ENCODE measurements around the gene SMTN.

Gene SMTN

DNA sequence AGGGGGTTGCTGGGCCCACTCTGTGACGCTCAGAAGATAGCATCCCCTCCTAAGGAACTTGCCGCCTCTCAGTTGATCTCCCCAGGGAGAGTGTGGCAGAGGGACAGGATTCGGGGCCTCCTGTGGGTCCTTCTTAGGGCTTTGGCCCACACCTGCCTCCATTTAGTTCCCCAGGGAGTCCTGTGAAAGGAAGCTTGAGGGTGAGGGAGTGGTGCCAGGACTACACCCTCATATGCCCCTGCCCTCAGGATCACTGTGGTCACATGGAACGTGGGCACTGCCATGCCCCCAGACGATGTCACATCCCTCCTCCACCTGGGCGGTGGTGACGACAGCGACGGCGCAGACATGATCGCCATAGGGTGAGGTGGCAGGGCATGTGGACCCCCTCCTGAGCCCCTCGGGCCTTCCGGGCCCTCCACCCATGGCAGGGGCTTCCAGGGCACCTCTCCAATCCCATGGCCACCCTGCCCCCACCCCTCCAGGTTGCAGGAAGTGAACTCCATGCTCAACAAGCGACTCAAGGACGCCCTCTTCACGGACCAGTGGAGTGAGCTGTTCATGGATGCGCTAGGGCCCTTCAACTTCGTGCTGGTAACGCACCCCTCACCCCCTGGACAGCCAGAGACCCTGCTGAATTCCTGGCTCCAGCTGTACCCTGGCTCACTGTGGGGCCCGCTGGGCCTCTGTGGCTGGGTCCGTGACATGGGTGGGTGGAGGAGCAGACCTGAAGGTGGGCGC is 45.2 kb downstream of the SMTN start:
- H3K4me1 ChIP-seq (ENCODE audit: low read length) = no peaks in the 10 kb centered on the region
- no peaks in the 10 kb centered on the region for H4K20me1 ChIP-seq (ENCODE audit: insufficient read depth, low read length)
- H2AFZ ChIP-seq (ENCODE audit: low read length) = no peak overlapping the region
- no peak overlapping the region for H3K4me2 ChIP-seq (ENCODE audit: low read depth, low read length)
- no peak for DNase-seq
- H3K27me3 ChIP-seq (replicated peaks; ENCODE audit: insufficient read depth, low read length) = peaks cover 16% of the 10 kb centered on the region
- no peaks in the 10 kb centered on the region for H3K79me2 ChIP-seq (ENCODE audit: low read length)
- no peak overlapping the region for H3K9ac ChIP-seq (ENCODE audit: low read length)
- H3K9me3 ChIP-seq (replicated peaks; ENCODE audit: insufficient read depth, low read length) = no peaks in the 10 kb centered on the region
- no peaks in the 10 kb centered on the region for H3K9me2 ChIP-seq (replicated peaks; ENCODE audit: insufficient read depth, low read length)
- no peaks in the 10 kb centered on the region for H3K36me3 ChIP-seq (replicated peaks; ENCODE audit: insufficient read depth, low read length)
- no peak overlapping the region for H3K27ac ChIP-seq (ENCODE audit: low read length)
- no peaks in the 10 kb centered on the region for H3F3A ChIP-seq (ENCODE audit: insufficient read depth, low read length)
- TF ChIP-seq EZH2phosphoT487 (IDR thresholded peaks at IDR 0.05; ENCODE audit: low read length) (no peak), EZH2 (optimal IDR thresholded peaks at IDR 0.05; ENCODE audit: low read depth, low read length) (no peak)
- TF ChIP-seq, protein P1, sequence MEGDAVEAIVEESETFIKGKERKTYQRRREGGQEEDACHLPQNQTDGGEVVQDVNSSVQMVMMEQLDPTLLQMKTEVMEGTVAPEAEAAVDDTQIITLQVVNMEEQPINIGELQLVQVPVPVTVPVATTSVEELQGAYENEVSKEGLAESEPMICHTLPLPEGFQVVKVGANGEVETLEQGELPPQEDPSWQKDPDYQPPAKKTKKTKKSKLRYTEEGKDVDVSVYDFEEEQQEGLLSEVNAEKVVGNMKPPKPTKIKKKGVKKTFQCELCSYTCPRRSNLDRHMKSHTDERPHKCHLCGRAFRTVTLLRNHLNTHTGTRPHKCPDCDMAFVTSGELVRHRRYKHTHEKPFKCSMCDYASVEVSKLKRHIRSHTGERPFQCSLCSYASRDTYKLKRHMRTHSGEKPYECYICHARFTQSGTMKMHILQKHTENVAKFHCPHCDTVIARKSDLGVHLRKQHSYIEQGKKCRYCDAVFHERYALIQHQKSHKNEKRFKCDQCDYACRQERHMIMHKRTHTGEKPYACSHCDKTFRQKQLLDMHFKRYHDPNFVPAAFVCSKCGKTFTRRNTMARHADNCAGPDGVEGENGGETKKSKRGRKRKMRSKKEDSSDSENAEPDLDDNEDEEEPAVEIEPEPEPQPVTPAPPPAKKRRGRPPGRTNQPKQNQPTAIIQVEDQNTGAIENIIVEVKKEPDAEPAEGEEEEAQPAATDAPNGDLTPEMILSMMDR (IDR thresholded peaks at IDR 0.05; ENCODE audit: low read length) = no peak
- no peak overlapping the region for H3K4me3 ChIP-seq (ENCODE audit: low read length)

DNA sequence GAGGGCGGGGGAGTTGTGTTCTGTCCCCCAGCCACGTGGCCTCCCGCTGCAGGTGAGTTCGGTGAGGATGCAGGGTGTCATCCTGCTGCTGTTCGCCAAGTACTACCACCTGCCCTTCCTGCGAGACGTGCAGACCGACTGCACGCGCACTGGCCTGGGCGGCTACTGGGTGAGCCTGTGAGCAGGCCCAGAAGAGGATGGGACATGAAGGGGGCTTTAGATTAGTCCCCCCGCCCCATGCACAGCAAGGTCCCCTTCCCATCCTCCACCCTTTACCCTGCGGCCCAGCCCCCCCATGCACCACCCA is 45.7 kb downstream of the SMTN start:
- no peak overlapping the region for H3K4me2 ChIP-seq (ENCODE audit: low read depth, low read length)

DNA sequence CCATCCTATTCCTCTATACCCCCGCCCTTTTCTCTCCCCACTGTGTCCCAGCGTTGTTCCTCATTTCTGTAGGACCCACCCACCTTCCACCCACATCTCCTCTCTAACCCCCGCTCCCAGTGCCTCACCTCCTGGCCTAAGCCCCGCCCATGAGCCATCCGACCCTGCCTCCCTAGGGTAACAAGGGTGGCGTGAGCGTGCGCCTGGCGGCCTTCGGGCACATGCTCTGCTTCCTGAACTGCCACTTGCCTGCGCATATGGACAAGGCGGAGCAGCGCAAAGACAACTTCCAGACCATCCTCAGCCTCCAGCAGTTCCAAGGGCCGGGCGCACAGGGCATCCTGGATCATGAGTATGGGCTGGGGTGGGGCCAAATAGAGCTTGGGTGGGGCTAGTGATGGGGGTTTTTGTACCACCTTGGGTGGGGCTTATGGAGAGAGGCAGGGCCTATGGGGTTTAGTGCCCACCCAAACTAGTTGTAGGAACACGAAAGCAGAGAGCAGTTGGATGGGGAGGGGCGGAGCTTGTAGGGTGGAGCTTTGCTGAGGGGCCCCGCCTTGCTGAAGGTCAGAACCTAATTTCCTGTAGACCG is 46.2 kb downstream of the SMTN start:
- Histone ChIP-seq H3K27ac (ENCODE audit: low read length) (no peak overlapping the region), H3K4me3 (ENCODE audit: low read length) (no peak overlapping the region)

More for the DNA sequence above, 45.7 kb downstream of the SMTN start:
- Histone ChIP-seq H4K20me1 (ENCODE audit: insufficient read depth, low read length) (no peaks in the 10 kb centered on the region), H3K27ac (ENCODE audit: low read length) (no peak overlapping the region), H3K9me3 (replicated peaks; ENCODE audit: insufficient read depth, low read length) (no peaks in the 10 kb centered on the region), H3K79me2 (ENCODE audit: low read length) (no peaks in the 10 kb centered on the region), H3K27me3 (replicated peaks; ENCODE audit: insufficient read depth, low read length) (peaks cover 16% of the 10 kb centered on the region), H3K36me3 (replicated peaks; ENCODE audit: insufficient read depth, low read length) (no peaks in the 10 kb centered on the region), H3K9ac (ENCODE audit: low read length) (no peak overlapping the region), H3K4me1 (ENCODE audit: low read length) (no peaks in the 10 kb centered on the region), H3F3A (ENCODE audit: insufficient read depth, low read length) (no peaks in the 10 kb centered on the region), H3K9me2 (replicated peaks; ENCODE audit: insufficient read depth, low read length) (no peaks in the 10 kb centered on the region), H3K4me3 (ENCODE audit: low read length) (no peak overlapping the region), H2AFZ (ENCODE audit: low read length) (no peak overlapping the region)
- no peak for TF ChIP-seq EZH2phosphoT487 (IDR thresholded peaks at IDR 0.05; ENCODE audit: low read length)
- TF ChIP-seq, protein P1 (IDR thresholded peaks at IDR 0.05; ENCODE audit: low read length) = no peak
- no peak for DNase-seq

More for the DNA sequence above, 46.2 kb downstream of the SMTN start:
- no peaks in the 10 kb centered on the region for H3K4me1 ChIP-seq (ENCODE audit: low read length)
- no peaks in the 10 kb centered on the region for H3F3A ChIP-seq (ENCODE audit: insufficient read depth, low read length)
- H3K36me3 ChIP-seq (replicated peaks; ENCODE audit: insufficient read depth, low read length) = no peaks in the 10 kb centered on the region
- H3K27me3 ChIP-seq (replicated peaks; ENCODE audit: insufficient read depth, low read length) = peaks cover 16% of the 10 kb centered on the region
- no peak for DNase-seq
- no peaks in the 10 kb centered on the region for H3K79me2 ChIP-seq (ENCODE audit: low read length)
- H3K4me2 ChIP-seq (ENCODE audit: low read depth, low read length) = no peak overlapping the region
- H3K9me2 ChIP-seq (replicated peaks; ENCODE audit: insufficient read depth, low read length) = no peaks in the 10 kb centered on the region
- no peak overlapping the region for H2AFZ ChIP-seq (ENCODE audit: low read length)
- H3K9me3 ChIP-seq (replicated peaks; ENCODE audit: insufficient read depth, low read length) = no peaks in the 10 kb centered on the region
- TF ChIP-seq EZH2phosphoT487 (IDR thresholded peaks at IDR 0.05; ENCODE audit: low read length) = no peak
- TF ChIP-seq, protein P1 (IDR thresholded peaks at IDR 0.05; ENCODE audit: low read length) = no peak
- TF ChIP-seq EZH2 (optimal IDR thresholded peaks at IDR 0.05; ENCODE audit: low read depth, low read length) = no peak
- H3K9ac ChIP-seq (ENCODE audit: low read length) = no peak overlapping the region
- H4K20me1 ChIP-seq (ENCODE audit: insufficient read depth, low read length) = no peaks in the 10 kb centered on the region

Data from MM.1S (cell line).